HG03095 (cell line): Measurements from ENCODE around the gene ARID5A.

Experiments used
- ATAC-seq: cut with Tn5 transposase; IDR thresholded peaks from one replicate; pipeline ENCODE4 v1.9.1; 2021; ENCODE audit warnings: moderate library complexity; ENCODE audit not compliant: unreplicated experiment

The ARID5A gene

GRCh38 chr2:96594691-96595152, 58.2 kb downstream of the ARID5A start:
- no peak for ATAC-seq

DNA sequence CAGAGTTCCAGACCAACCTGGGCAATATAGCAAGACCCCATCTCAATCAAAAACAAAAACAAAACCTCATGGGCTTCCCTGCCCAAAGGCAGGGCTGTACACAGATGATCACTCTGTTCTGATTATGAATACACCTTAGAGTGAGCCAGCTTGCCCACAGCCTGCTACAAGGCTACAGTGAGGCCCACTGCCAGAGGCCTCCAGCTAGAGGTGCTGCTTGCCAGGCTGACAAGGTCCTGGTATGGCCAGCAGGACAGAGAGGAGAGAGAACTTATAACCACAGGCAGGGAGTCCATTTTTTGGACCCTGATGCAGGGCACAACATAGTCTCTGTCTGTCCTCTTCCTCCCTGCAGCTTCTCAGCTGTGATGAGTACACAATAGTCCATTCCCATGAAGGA, 60.0 kb downstream of the ARID5A start:
- no peak for ATAC-seq

- ATAC-seq, result no peak
These were observed 63.4 kb downstream of the ARID5A start for GRCh38 chr2:96599941-96600340.

- no peak for ATAC-seq
These were observed 65.1 kb downstream of the ARID5A start for GRCh38 chr2:96601382-96602292.
